Keratinocyte (primary cell): Measurements from ENCODE around the gene PLK5. TPM values are rescaled to one million over a fixed set of nuclear protein-coding genes. Genes with fewer than 3 reads are reported as not detected.

Source experiments
- DNase-seq: peaks from one replicate; pipeline ENCODE4 v3.0.0-alpha.2; 2011; ENCODE audit warnings: low read depth, missing footprints, low spot score
- FAIRE-seq: peaks from 2 replicates; lab custom pipeline; 2011; peaks lifted over from hg19 to GRCh38; lab: Jason Lieb, UNC
- H2AFZ ChIP-seq: 2 replicates; pipeline ENCODE4 v1.6.0; 2012; ENCODE audit warnings: low read length, control low read depth, inconsistent platforms; ENCODE audit not compliant: control insufficient read depth
- H3K27ac ChIP-seq: 2 replicates; pipeline ENCODE4 v1.5.1; 2011; ENCODE audit warnings: low read length; ENCODE audit not compliant: control insufficient read depth, insufficient read depth
- H3K27me3 ChIP-seq: 3 replicates; pipeline ENCODE4 v1.6.0; 2011; ENCODE audit warnings: low read length; ENCODE audit not compliant: control insufficient read depth, insufficient read depth; ENCODE audit errors: extremely low read depth
- H3K36me3 ChIP-seq, 2 experiments: 2 replicates in 1 of 2; 3 replicates in 1 of 2; pipeline ENCODE4 v1.5.1; 2011; ENCODE audit warnings: low read length in 2 of 2, mild to moderate bottlenecking in 1 of 2; ENCODE audit not compliant: control insufficient read depth in 2 of 2, insufficient read depth in 2 of 2; ENCODE audit errors: extremely low read depth in 1 of 2
- H3K4me1 ChIP-seq: 3 replicates; pipeline ENCODE4 v1.5.1; 2011; ENCODE audit warnings: low read length; ENCODE audit not compliant: control insufficient read depth, insufficient read depth; ENCODE audit errors: extremely low read depth
- H3K4me2 ChIP-seq: 3 replicates; pipeline ENCODE4 v1.6.0; 2011; ENCODE audit warnings: low read depth, low read length; ENCODE audit not compliant: control insufficient read depth, insufficient read depth; ENCODE audit errors: extremely low read depth
- H3K4me3 ChIP-seq, 3 experiments: fragments of 200-600 bp in 1 of 3; sonication (generic) in 1 of 3; 2 replicates in 2 of 3; 3 replicates in 1 of 3; pipeline ENCODE4 v1.5.1; 2011 to 2016; ENCODE audit warnings: low read length in 3 of 3, mild to moderate bottlenecking in 3 of 3, control low read depth in 2 of 3, inconsistent platforms in 1 of 3, low read depth in 1 of 3, mixed read lengths in 1 of 3, mixed run types in 1 of 3, moderate library complexity in 1 of 3; ENCODE audit not compliant: control insufficient read depth in 2 of 3, insufficient read depth in 2 of 3; ENCODE audit errors: extremely low read depth in 1 of 3
- H3K79me2 ChIP-seq: 2 replicates; pipeline ENCODE4 v1.6.0; 2012; ENCODE audit warnings: low read length; ENCODE audit not compliant: control insufficient read depth, insufficient read depth
- H3K9ac ChIP-seq: 3 replicates; pipeline ENCODE4 v1.6.0; 2011; ENCODE audit warnings: low read length; ENCODE audit not compliant: control insufficient read depth, insufficient read depth; ENCODE audit errors: extremely low read depth
- H3K9me1 ChIP-seq: 3 replicates; pipeline ENCODE4 v1.6.0; 2011; ENCODE audit warnings: low read length; ENCODE audit not compliant: control insufficient read depth, insufficient read depth; ENCODE audit errors: extremely low read depth
- H3K9me3 ChIP-seq: 2 replicates; pipeline ENCODE4 v1.5.1; 2012; ENCODE audit warnings: low read depth, low read length; ENCODE audit not compliant: control insufficient read depth
- H4K20me1 ChIP-seq: 3 replicates; pipeline ENCODE4 v1.6.0; 2011; ENCODE audit warnings: low read length; ENCODE audit not compliant: control insufficient read depth, insufficient read depth; ENCODE audit errors: extremely low read depth
- CTCF ChIP-seq, 3 experiments: IDR thresholded peaks in 1 of 3; conservative IDR thresholded peaks in 1 of 3; optimal IDR thresholded peaks in 1 of 3; 2 replicates in 2 of 3; 3 replicates in 1 of 3; pipeline versions ENCODE3 to v1.5.1; 2011; ENCODE audit warnings: low read length in 3 of 3, mild to moderate bottlenecking in 3 of 3, moderate library complexity in 2 of 3, control low read depth in 1 of 3, inconsistent platforms in 1 of 3; ENCODE audit not compliant: insufficient read depth in 2 of 3; ENCODE audit errors: extremely low read depth in 1 of 3
- EZH2 ChIP-seq: IDR thresholded peaks from one replicate; pipeline ENCODE4 v1.6.1; 2012; ENCODE audit warnings: inconsistent platforms, mild to moderate bottlenecking, low read length, moderate library complexity
- dilution Hi-C: fragments of 300-500 bp; cut with MboI; formaldehyde crosslinking; loops from one replicate; pipeline ENCODE4 v1.7.0; 2020; ENCODE audit warnings: low sequenced_read_pairs; ENCODE audit not compliant: extremely low pct_ligation_motif_present
- polyA plus RNA-seq, 5 experiments: library from polyadenylated mRNA; depleted of rRNA in 3 of 5; stranded (reverse) in 3 of 5; stranded (forward) in 1 of 5; unstranded in 1 of 5; fragments of >200 nt; gene quantifications; 1 replicate in 1 of 5; 2 replicates in 3 of 5; 3 replicates in 1 of 5; pipeline versions ENCODE4 v1.2.1 to v1.2.3, GENCODE V29; 2011 to 2012; ENCODE audit warnings: missing spikeins in 2 of 5, low read depth in 1 of 5, low replicate concordance in 1 of 5

The PLK5 gene
- polyA plus RNA-seq, 1 donor (not counting 4 experiments of a cell fraction or from before 2014, with no cell fraction given), result 0.05 TPM

- H3K4me1 ChIP-seq, result peaks cover 16% of the 10 kb centered on the region
- no peaks in the 10 kb centered on the region for H3K9me3 ChIP-seq
- peak overlapping the region; percentile 77 for H3K4me2 ChIP-seq
- H3K4me3 ChIP-seq, result peak overlapping the region in 2 of 3 experiments; percentile 57 to 59
- FAIRE-seq (no peak), DNase-seq (no peak)
- TF ChIP-seq CTCF (optimal IDR thresholded peaks at IDR 0.05 in 1 of 3, IDR thresholded peaks at IDR 0.05 in 1 of 3, conservative IDR thresholded peaks at IDR 0.05 in 1 of 3; ENCODE audit: extremely low read depth in 1 of 3, insufficient read depth in 2 of 3, low read length in 3 of 3) (no peak), EZH2 (no peak)
- H3K9me1 ChIP-seq, result no peaks in the 10 kb centered on the region
- dilution Hi-C loops, result no loop called here
- no peak overlapping the region for H2AFZ ChIP-seq
- no peaks in the 10 kb centered on the region for H3K36me3 ChIP-seq
- H3K79me2 ChIP-seq, result no peaks in the 10 kb centered on the region
- no peak overlapping the region for H3K9ac ChIP-seq
- no peaks in the 10 kb centered on the region for H3K27me3 ChIP-seq
- H4K20me1 ChIP-seq, result no peaks in the 10 kb centered on the region
- H3K27ac ChIP-seq, result no peak overlapping the region
These were observed 32.1 kb upstream of the PLK5 start for GRCh38 chr19:1491849-1492170.

- dilution Hi-C loops, result no loop called here
These were observed 31.3 kb upstream of the PLK5 start for GRCh38 chr19:1492474-1493006.

More at GRCh38 chr19:1492474-1493006, 31.3 kb upstream of the PLK5 start:
- Histone ChIP-seq H3K9ac (no peak overlapping the region), H3K9me1 (no peaks in the 10 kb centered on the region), H3K79me2 (no peaks in the 10 kb centered on the region), H3K27me3 (no peaks in the 10 kb centered on the region), H4K20me1 (no peaks in the 10 kb centered on the region), H2AFZ (no peak overlapping the region), H3K9me3 (no peaks in the 10 kb centered on the region), H3K4me2 (no peak overlapping the region), H3K27ac (no peak overlapping the region), H3K4me3 (no peak overlapping the region), H3K4me1 (peaks cover 16% of the 10 kb centered on the region), H3K36me3 (no peaks in the 10 kb centered on the region)
- no peak for FAIRE-seq
- no peak for DNase-seq
- TF ChIP-seq CTCF (optimal IDR thresholded peaks at IDR 0.05 in 1 of 3, IDR thresholded peaks at IDR 0.05 in 1 of 3, conservative IDR thresholded peaks at IDR 0.05 in 1 of 3; ENCODE audit: extremely low read depth in 1 of 3, insufficient read depth in 2 of 3, low read length in 3 of 3) (no peak), EZH2 (no peak)
